NCI-H748 (cell line): ENCODE measurements around the gene PTTG1IP2.

ENCODE experiments used
- DNase-seq: peaks from one replicate; lab custom pipeline; 2025; ENCODE audit not compliant: unreplicated experiment; lab: John Stamatoyannopoulos, UW

Gene PTTG1IP2

GRCh38 chr7:90552521-90552920 is 83.1 kb downstream of the PTTG1IP2 start:
- no peak for DNase-seq

- DNase-seq: no peak
Observed at GRCh38 chr7:90560730-90561129, 91.3 kb downstream of the PTTG1IP2 start.
